Measurements from ENCODE around the gene MBD5.

Gene MBD5

DNA sequence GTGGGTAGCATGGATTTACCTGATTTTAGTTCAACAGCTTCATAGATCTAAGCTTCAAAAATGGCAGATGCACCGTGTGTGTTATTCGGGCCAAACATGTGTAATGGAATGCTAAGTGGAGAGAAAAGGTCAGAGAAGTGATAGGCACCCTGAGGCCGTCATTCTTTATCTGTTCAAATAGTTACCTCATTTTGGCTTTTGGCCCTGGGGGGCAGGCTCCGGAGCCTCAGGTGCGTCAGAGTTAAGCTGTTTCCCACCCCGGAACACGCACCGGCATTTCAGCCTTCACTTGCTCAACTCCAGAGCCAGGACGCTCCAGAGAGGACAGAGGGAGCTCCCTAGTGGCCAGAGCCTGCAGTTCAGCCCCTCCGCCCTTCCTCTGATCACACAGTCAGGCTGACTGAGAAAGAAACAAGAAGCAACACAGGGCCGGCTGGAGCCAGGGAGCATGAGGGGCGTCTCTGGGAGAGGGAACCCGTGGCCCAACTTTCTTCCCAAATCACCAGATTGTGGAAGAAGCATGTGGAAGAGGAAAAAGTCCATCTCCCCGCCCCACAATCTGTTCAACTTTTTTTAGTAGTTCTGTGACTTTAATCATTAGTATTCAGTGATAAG is 488.5 kb downstream of the MBD5 start:
- Histone ChIP-seq H3K79me2 (ENCODE audit: control insufficient read depth, insufficient read depth, low read length, unreplicated experiment) (no peaks in the 10 kb centered on the region), H3K4me3 (ENCODE audit: low read depth, low read length) (peak overlapping the region; percentile 69), H3K27ac (ENCODE audit: low read depth, low read length) (no peak overlapping the region), H3K4me1 (ENCODE audit: control insufficient read depth, insufficient read depth, low read length, unreplicated experiment) (peaks cover 3% of the 10 kb centered on the region), H2AFZ (ENCODE audit: low read length, unreplicated experiment) (peak overlapping the region; percentile 93), H3K27me3 (ENCODE audit: insufficient read depth, low read length) (no peaks in the 10 kb centered on the region), H3K36me3 (ENCODE audit: insufficient read depth, low read length) (no peaks in the 10 kb centered on the region)

DNA sequence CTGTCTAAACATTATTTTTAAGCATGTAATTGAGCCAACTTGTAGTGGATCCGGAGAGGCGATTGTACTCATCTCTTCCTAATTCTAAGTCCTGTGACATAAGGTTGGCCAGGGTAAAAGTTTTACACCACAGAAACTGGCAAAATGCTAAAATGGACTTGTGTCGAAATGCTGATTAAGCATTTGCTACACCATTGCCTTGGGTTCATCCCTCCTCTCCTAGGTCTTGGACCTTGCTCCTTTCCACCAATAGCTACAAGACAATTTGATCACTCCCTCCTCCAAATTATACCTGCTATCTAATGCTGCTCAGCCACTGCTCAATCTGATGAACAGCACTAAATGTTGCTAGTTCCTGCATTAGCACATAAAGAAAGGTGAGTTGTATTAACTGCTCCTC is 491.0 kb downstream of the MBD5 start:
- Histone ChIP-seq H3K27ac (ENCODE audit: low read depth, low read length) (no peak overlapping the region), H3K27me3 (ENCODE audit: insufficient read depth, low read length) (no peaks in the 10 kb centered on the region), H3K36me3 (ENCODE audit: insufficient read depth, low read length) (no peaks in the 10 kb centered on the region), H3K4me3 (ENCODE audit: low read depth, low read length) (no peak overlapping the region), H3K4me1 (ENCODE audit: control insufficient read depth, insufficient read depth, low read length, unreplicated experiment) (peaks cover 3% of the 10 kb centered on the region), H2AFZ (ENCODE audit: low read length, unreplicated experiment) (no peak overlapping the region), H3K79me2 (ENCODE audit: control insufficient read depth, insufficient read depth, low read length, unreplicated experiment) (no peaks in the 10 kb centered on the region)

DNA sequence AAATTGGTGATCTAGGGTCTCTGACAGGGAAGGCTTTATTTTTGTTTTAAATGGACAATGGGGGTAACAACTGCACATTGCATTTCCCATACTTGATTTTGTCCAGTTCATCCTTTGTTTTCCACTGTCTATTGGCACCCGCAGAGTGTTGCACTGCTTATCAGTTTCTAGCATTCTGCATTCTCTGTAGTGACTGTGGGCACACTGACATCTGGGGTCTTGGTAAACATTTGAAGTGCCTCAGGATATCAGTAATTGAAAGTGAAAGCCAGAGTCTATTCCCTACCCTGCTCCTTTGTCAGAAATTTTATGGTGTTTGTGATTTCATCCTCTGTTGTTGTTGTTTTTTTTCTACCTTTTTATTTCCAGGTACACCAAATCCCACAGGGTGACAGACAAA is 491.6 kb downstream of the MBD5 start:
- H3K27ac ChIP-seq (ENCODE audit: low read depth, low read length), result no peak overlapping the region
- H3K27me3 ChIP-seq (ENCODE audit: insufficient read depth, low read length), result no peaks in the 10 kb centered on the region
- no peak overlapping the region for H2AFZ ChIP-seq (ENCODE audit: low read length, unreplicated experiment)
- peaks cover 3% of the 10 kb centered on the region for H3K4me1 ChIP-seq (ENCODE audit: control insufficient read depth, insufficient read depth, low read length, unreplicated experiment)
- no peak overlapping the region for H3K4me3 ChIP-seq (ENCODE audit: low read depth, low read length)
- no peaks in the 10 kb centered on the region for H3K79me2 ChIP-seq (ENCODE audit: control insufficient read depth, insufficient read depth, low read length, unreplicated experiment)
- no peaks in the 10 kb centered on the region for H3K36me3 ChIP-seq (ENCODE audit: insufficient read depth, low read length)

DNA sequence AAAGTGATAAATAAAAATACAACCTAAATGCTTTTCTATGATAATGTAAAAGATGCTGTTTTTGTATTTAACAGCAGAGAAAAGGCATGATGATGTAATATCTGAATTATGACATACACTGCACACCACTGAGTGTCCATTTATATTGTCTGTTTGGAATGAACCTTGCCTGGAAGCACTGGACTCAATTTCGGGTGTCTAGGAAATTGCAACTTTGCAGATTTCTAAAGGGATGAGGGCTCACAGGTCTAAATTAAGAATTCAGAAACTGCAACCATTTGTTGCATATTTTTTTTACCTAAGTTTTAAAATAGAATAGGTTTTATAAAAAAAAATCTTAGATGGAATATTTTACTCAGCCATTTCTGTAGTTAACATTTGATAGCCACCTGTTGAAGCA is 492.5 kb downstream of the MBD5 start:
- Histone ChIP-seq H3K27me3 (ENCODE audit: insufficient read depth, low read length) (no peaks in the 10 kb centered on the region), H3K36me3 (ENCODE audit: insufficient read depth, low read length) (no peaks in the 10 kb centered on the region), H3K79me2 (ENCODE audit: control insufficient read depth, insufficient read depth, low read length, unreplicated experiment) (no peaks in the 10 kb centered on the region), H3K4me1 (ENCODE audit: control insufficient read depth, insufficient read depth, low read length, unreplicated experiment) (peaks cover 3% of the 10 kb centered on the region), H3K27ac (ENCODE audit: low read depth, low read length) (no peak overlapping the region), H2AFZ (ENCODE audit: low read length, unreplicated experiment) (no peak overlapping the region), H3K4me3 (ENCODE audit: low read depth, low read length) (no peak overlapping the region)

DNA sequence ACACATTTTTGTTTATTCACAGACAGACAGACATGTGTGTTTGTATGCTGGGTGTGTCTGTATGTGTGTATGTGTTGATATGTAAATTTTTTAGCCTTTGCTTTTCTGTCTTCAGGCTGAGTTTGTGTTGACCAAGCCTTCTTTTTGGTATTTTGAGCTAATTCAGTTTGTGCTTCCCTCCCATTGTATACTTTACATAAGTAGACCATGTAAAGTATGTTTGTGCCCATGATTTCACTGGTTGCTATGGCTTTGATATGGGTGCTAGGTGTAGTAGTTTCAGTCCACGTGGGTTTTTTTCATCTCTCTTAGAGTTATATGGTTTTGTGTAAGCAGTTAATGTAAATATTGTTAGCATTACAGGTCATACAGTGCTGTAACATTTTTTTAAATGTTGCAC is 494.2 kb downstream of the MBD5 start:
- Histone ChIP-seq H3K4me1 (ENCODE audit: control insufficient read depth, insufficient read depth, low read length, unreplicated experiment) (no peaks in the 10 kb centered on the region), H3K36me3 (ENCODE audit: insufficient read depth, low read length) (no peaks in the 10 kb centered on the region), H3K27ac (ENCODE audit: low read depth, low read length) (no peak overlapping the region), H3K27me3 (ENCODE audit: insufficient read depth, low read length) (no peaks in the 10 kb centered on the region), H3K79me2 (ENCODE audit: control insufficient read depth, insufficient read depth, low read length, unreplicated experiment) (no peaks in the 10 kb centered on the region), H2AFZ (ENCODE audit: low read length, unreplicated experiment) (no peak overlapping the region), H3K4me3 (ENCODE audit: low read depth, low read length) (no peak overlapping the region)

DNA sequence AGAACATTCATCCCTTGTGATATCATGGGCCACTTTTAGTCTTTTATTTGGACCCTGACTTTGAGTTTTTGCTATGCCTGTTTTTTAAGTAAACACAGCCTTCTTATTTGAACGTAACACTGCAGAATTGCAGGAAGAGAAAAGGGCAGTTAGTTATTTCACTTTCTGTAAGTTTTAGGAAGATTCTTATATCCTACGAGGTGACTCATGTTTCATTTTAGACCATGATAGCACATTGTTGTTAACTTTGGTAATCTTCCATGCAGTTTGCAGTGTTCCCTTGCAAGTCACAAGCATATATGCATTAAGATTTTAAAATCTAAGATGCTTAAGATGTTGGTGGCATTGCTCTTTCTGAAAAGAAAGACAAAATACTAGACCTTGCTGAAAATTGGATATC is 495.1 kb downstream of the MBD5 start:
- no peak overlapping the region for H3K4me3 ChIP-seq (ENCODE audit: low read depth, low read length)
- no peaks in the 10 kb centered on the region for H3K79me2 ChIP-seq (ENCODE audit: control insufficient read depth, insufficient read depth, low read length, unreplicated experiment)
- H3K27ac ChIP-seq (ENCODE audit: low read depth, low read length), result no peak overlapping the region
- no peaks in the 10 kb centered on the region for H3K36me3 ChIP-seq (ENCODE audit: insufficient read depth, low read length)
- H2AFZ ChIP-seq (ENCODE audit: low read length, unreplicated experiment), result no peak overlapping the region
- H3K4me1 ChIP-seq (ENCODE audit: control insufficient read depth, insufficient read depth, low read length, unreplicated experiment), result no peaks in the 10 kb centered on the region
- no peaks in the 10 kb centered on the region for H3K27me3 ChIP-seq (ENCODE audit: insufficient read depth, low read length)

DNA sequence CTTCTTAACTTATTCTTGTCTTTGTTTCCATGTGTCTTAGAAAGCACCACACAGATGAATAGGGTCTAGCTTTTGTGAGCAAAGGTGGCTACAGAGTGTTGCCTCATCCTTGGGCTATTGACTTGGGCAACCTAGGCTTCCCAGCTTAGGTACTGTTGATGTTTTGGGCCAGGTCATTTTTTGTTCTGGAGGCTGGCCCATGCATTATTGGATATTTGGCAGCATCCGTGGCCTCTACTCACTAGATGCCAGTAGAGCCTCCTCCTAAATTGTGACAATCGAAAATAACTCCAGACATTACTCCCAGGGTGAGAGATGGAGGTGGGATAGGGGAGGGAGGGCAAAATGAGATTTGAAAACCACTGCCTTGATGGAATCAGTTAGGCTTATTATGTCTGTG is 496.4 kb downstream of the MBD5 start:
- no peak overlapping the region for H3K27ac ChIP-seq (ENCODE audit: low read depth, low read length)
- no peak overlapping the region for H2AFZ ChIP-seq (ENCODE audit: low read length, unreplicated experiment)
- H3K4me1 ChIP-seq (ENCODE audit: control insufficient read depth, insufficient read depth, low read length, unreplicated experiment), result no peaks in the 10 kb centered on the region
- H3K27me3 ChIP-seq (ENCODE audit: insufficient read depth, low read length), result no peaks in the 10 kb centered on the region
- H3K79me2 ChIP-seq (ENCODE audit: control insufficient read depth, insufficient read depth, low read length, unreplicated experiment), result no peaks in the 10 kb centered on the region
- H3K4me3 ChIP-seq (ENCODE audit: low read depth, low read length), result no peak overlapping the region
- H3K36me3 ChIP-seq (ENCODE audit: insufficient read depth, low read length), result no peaks in the 10 kb centered on the region

DNA sequence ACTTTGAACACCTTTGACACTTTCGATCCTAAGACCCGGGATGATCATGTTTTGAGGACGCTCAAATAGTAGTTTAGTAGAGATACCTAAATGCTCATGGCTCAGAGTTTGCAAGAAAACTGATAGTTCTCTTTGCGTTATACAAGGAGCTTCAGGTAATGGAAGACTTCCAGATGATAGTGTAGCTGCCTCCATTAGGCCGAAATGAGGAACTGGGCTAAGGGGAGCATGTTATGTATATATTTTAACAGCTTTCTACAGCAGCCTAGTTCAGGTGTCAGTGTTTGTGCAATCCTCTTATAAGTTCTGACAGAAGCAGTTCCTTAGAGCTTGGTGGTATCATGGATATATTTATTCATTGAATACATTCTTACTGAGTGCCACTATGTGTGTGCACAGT is 496.9 kb downstream of the MBD5 start:
- Histone ChIP-seq H2AFZ (ENCODE audit: low read length, unreplicated experiment) (no peak overlapping the region), H3K27ac (ENCODE audit: low read depth, low read length) (no peak overlapping the region), H3K36me3 (ENCODE audit: insufficient read depth, low read length) (no peaks in the 10 kb centered on the region), H3K27me3 (ENCODE audit: insufficient read depth, low read length) (no peaks in the 10 kb centered on the region), H3K4me1 (ENCODE audit: control insufficient read depth, insufficient read depth, low read length, unreplicated experiment) (no peaks in the 10 kb centered on the region), H3K79me2 (ENCODE audit: control insufficient read depth, insufficient read depth, low read length, unreplicated experiment) (no peaks in the 10 kb centered on the region), H3K4me3 (ENCODE audit: low read depth, low read length) (no peak overlapping the region)

DNA sequence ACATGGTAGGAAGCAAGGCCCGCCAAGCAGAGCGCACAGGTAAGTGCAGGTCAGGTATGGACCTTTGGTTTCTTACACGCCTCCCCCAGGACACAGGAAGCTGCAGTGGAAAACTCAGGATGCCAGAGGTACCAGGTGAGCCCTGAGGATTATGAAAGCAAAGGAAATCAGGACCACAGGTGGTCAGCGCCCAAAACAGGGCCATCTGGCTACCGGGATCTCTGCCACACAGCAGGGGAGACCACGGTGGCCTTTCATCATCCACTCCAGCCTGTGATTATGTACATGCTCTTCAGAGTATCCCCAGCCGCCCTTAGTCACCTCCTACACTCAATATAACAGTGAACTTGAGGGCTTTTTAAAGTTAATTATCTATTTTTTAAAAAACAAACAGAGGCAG is 498.1 kb downstream of the MBD5 start:
- Histone ChIP-seq H2AFZ (ENCODE audit: low read length, unreplicated experiment) (no peak overlapping the region), H3K79me2 (ENCODE audit: control insufficient read depth, insufficient read depth, low read length, unreplicated experiment) (no peaks in the 10 kb centered on the region), H3K4me1 (ENCODE audit: control insufficient read depth, insufficient read depth, low read length, unreplicated experiment) (no peaks in the 10 kb centered on the region), H3K27ac (ENCODE audit: low read depth, low read length) (no peak overlapping the region), H3K4me3 (ENCODE audit: low read depth, low read length) (no peak overlapping the region), H3K27me3 (ENCODE audit: insufficient read depth, low read length) (no peaks in the 10 kb centered on the region), H3K36me3 (ENCODE audit: insufficient read depth, low read length) (no peaks in the 10 kb centered on the region)

DNA sequence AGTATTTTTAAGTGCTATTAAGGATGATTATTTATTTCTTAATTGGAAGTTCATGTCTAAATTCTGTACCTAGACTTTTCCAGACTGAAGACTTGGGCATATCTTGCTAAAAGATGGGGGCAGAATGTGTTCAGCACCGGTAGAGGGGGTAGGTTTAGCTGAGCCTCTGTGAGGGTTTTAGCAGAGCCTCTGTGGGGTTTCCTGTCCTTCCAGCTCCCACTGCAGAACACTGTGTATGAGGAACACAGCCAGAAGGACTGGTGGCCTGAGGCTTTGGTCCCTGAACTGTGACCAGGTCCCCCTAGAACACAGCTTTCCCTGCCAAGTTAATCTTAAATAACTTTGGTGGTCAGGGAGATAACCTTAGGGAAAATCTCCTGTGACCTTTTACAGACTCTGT is 500.3 kb downstream of the MBD5 start:
- Histone ChIP-seq H3K27me3 (ENCODE audit: insufficient read depth, low read length) (no peaks in the 10 kb centered on the region), H3K79me2 (ENCODE audit: control insufficient read depth, insufficient read depth, low read length, unreplicated experiment) (no peaks in the 10 kb centered on the region), H3K4me3 (ENCODE audit: low read depth, low read length) (no peak overlapping the region), H2AFZ (ENCODE audit: low read length, unreplicated experiment) (no peak overlapping the region), H3K27ac (ENCODE audit: low read depth, low read length) (no peak overlapping the region), H3K4me1 (ENCODE audit: control insufficient read depth, insufficient read depth, low read length, unreplicated experiment) (no peaks in the 10 kb centered on the region), H3K36me3 (ENCODE audit: insufficient read depth, low read length) (no peaks in the 10 kb centered on the region)

DNA sequence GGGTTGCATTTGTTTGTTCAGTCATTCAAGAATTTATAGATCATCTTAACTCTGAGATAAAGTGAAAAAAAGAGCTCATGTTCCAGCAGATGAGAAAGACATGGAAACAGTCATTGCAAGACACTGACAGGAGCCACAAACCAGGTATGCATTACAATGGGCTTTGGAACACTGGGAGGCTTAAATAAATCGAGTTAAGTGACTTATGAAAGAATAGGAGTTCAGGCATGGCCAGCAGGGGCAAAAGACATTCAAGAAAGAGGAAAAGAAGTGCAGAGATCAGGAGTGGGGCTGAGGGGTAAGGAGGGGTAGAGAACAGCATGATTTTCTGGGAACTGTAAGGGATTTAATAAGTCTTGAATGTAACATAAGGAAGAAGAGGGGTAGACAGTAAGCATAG is 502.4 kb downstream of the MBD5 start:
- Histone ChIP-seq H3K27me3 (ENCODE audit: insufficient read depth, low read length) (no peaks in the 10 kb centered on the region), H3K36me3 (ENCODE audit: insufficient read depth, low read length) (no peaks in the 10 kb centered on the region), H3K27ac (ENCODE audit: low read depth, low read length) (no peak overlapping the region)

More for the DNA sequence above, 502.4 kb downstream of the MBD5 start:
- H3K4me1 ChIP-seq (ENCODE audit: control insufficient read depth, insufficient read depth, low read length, unreplicated experiment), result no peaks in the 10 kb centered on the region
- H2AFZ ChIP-seq (ENCODE audit: low read length, unreplicated experiment), result no peak overlapping the region
- H3K4me3 ChIP-seq (ENCODE audit: low read depth, low read length), result no peak overlapping the region
- H3K79me2 ChIP-seq (ENCODE audit: control insufficient read depth, insufficient read depth, low read length, unreplicated experiment), result no peaks in the 10 kb centered on the region

Data from ACC112 (cell line).